HG03432 (cell line): ENCODE measurements around the gene RIMS4.

Source experiments
- ATAC-seq: cut with Tn5 transposase; IDR thresholded peaks from one replicate; pipeline ENCODE4 v1.9.1; 2021; ENCODE audit warnings: mild to moderate bottlenecking, moderate library complexity; ENCODE audit not compliant: unreplicated experiment

RIMS4 gene

GRCh38 chr20:44796758-44797457, 13.4 kb downstream of the RIMS4 start:
- no peak for ATAC-seq

- no peak for ATAC-seq
These were observed 14.0 kb downstream of the RIMS4 start for GRCh38 chr20:44796311-44796710.

GRCh38 chr20:44795836-44796235, 14.5 kb downstream of the RIMS4 start:
- ATAC-seq = no peak

GRCh38 chr20:44792796-44793195, 17.6 kb downstream of the RIMS4 start:
- ATAC-seq = no peak

- no peak for ATAC-seq
These were observed 19.5 kb downstream of the RIMS4 start for GRCh38 chr20:44790638-44791393.

- ATAC-seq = no peak
These were observed 21.5 kb downstream of the RIMS4 start for GRCh38 chr20:44788706-44789456.

GRCh38 chr20:44787299-44787698, 23.0 kb downstream of the RIMS4 start:
- no peak for ATAC-seq

GRCh38 chr20:44785768-44786167, 24.6 kb downstream of the RIMS4 start:
- ATAC-seq = no peak

- ATAC-seq = no peak
These were observed 25.7 kb downstream of the RIMS4 start for GRCh38 chr20:44784688-44785087.

- no peak for ATAC-seq
These were observed 28.6 kb downstream of the RIMS4 start for GRCh38 chr20:44781791-44782190.

GRCh38 chr20:44781118-44781517, 29.2 kb downstream of the RIMS4 start:
- no peak for ATAC-seq

- no peak for ATAC-seq
These were observed 30.1 kb downstream of the RIMS4 start for GRCh38 chr20:44780226-44780625.

GRCh38 chr20:44776980-44777379, 33.4 kb downstream of the RIMS4 start:
- ATAC-seq = no peak

- ATAC-seq = no peak
These were observed 37.1 kb downstream of the RIMS4 start for GRCh38 chr20:44773070-44773829.

- no peak for ATAC-seq
These were observed 37.7 kb downstream of the RIMS4 start for GRCh38 chr20:44772636-44773035.

- no peak for ATAC-seq
These were observed 39.2 kb downstream of the RIMS4 start for GRCh38 chr20:44771172-44771535.

GRCh38 chr20:44770484-44771171, 39.7 kb downstream of the RIMS4 start:
- no peak for ATAC-seq

- no peak for ATAC-seq
These were observed 40.9 kb downstream of the RIMS4 start for GRCh38 chr20:44769481-44769863.

- no peak for ATAC-seq
These were observed 41.4 kb downstream of the RIMS4 start for GRCh38 chr20:44768854-44769480.

- no peak for ATAC-seq
These were observed 42.1 kb downstream of the RIMS4 start for GRCh38 chr20:44768256-44768655.
